SK-N-SH (cell line): Measurements from ENCODE around the gene SNCA. TPM values are rescaled to one million over a fixed set of nuclear protein-coding genes. Genes with fewer than 3 reads are reported as not detected.

ENCODE experiments used
- CTCF ChIA-PET: fragments of 300-600, 350-600 bp; formaldehyde crosslinking; extraction: SDS; loops from one replicate; lab custom pipeline; 2021; lab: Yijun Ruan, JAX
- POLR2A ChIA-PET: fragments of 350-600 bp; sonication (Branson Sonifier 250); formaldehyde crosslinking; extraction: SDS; loops from one replicate; lab custom pipeline; 2020; ENCODE audit warnings: antibody characterized with exemption, inconsistent platforms; lab: Yijun Ruan, JAX
- DNase-seq: peaks from one replicate; pipeline ENCODE4 v3.0.0; 2012
- H2AFZ ChIP-seq: fragments of 200-600 bp; sonication (generic); 2 replicates; pipeline ENCODE4 v1.8.1; 2016; ENCODE audit warnings: antibody characterized with exemption, mild to moderate bottlenecking, low read depth
- H3F3A ChIP-seq: fragments of 200-600 bp; sonication (generic); replicated peaks from 2 replicates; pipeline ENCODE3; 2016; ENCODE audit warnings: antibody characterized with exemption, mild to moderate bottlenecking; ENCODE audit not compliant: insufficient read depth
- H3K27ac ChIP-seq, 2 experiments: fragments of 200-500 bp in 1 of 2; fragments of 200-600 bp in 1 of 2; sonication (Bioruptor generic) in 1 of 2; sonication (generic), shearing (Covaris generic) in 1 of 2; 2 replicates each; pipeline versions ENCODE4 v1.5.1 to v1.6.1; 2014 to 2016; ENCODE audit warnings: low read depth in 2 of 2, inconsistent platforms in 1 of 2, low read length in 1 of 2, mild to moderate bottlenecking in 1 of 2, mixed read lengths in 1 of 2
- H3K27me3 ChIP-seq: fragments of 200-600 bp; sonication (generic), shearing (Covaris generic); 2 replicates; pipeline ENCODE4 v1.6.1; 2016; ENCODE audit warnings: mixed run types; ENCODE audit not compliant: insufficient read depth
- H3K36me3 ChIP-seq, 2 experiments: fragments of 200-500 bp in 1 of 2; fragments of 200-600 bp in 1 of 2; sonication (Bioruptor generic) in 1 of 2; sonication (generic) in 1 of 2; replicated peaks in 1 of 2; 2 replicates each; pipeline versions ENCODE3 to v1.5.1; 2014 to 2016; ENCODE audit warnings: low read length in 1 of 2, mild to moderate bottlenecking in 1 of 2; ENCODE audit not compliant: insufficient read depth in 2 of 2, control insufficient read depth in 1 of 2
- H3K4me1 ChIP-seq, 2 experiments: fragments of 200-500 bp in 1 of 2; fragments of 200-600 bp in 1 of 2; sonication (Bioruptor generic) in 1 of 2; sonication (generic), shearing (Covaris generic) in 1 of 2; 2 replicates each; pipeline versions ENCODE4 v1.5.1 to v1.6.1; 2014 to 2016; ENCODE audit warnings: low read depth in 1 of 2, low read length in 1 of 2, mixed run types in 1 of 2; ENCODE audit not compliant: insufficient read depth in 2 of 2, control insufficient read depth in 1 of 2
- H3K4me2 ChIP-seq: fragments of 200-600 bp; sonication (generic), shearing (Covaris generic); 2 replicates; pipeline ENCODE4 v1.6.1; 2017; ENCODE audit warnings: mixed run types
- H3K4me3 ChIP-seq, 2 experiments: fragments of 200-500 bp in 1 of 2; fragments of 200-600 bp in 1 of 2; sonication (Bioruptor generic) in 1 of 2; sonication (generic), shearing (Covaris generic) in 1 of 2; 2 replicates each; pipeline versions ENCODE4 v1.5.1 to v1.8.1; 2014 to 2016; ENCODE audit warnings: low read depth in 2 of 2, inconsistent platforms in 1 of 2, low read length in 1 of 2, mild to moderate bottlenecking in 1 of 2, mixed read lengths in 1 of 2, moderate library complexity in 1 of 2
- H3K79me2 ChIP-seq: fragments of 200-600 bp; sonication (generic); 2 replicates; pipeline ENCODE4 v1.8.1; 2017; ENCODE audit warnings: mild to moderate bottlenecking; ENCODE audit not compliant: insufficient read depth
- H3K9ac ChIP-seq: fragments of 200-600 bp; sonication (generic); 2 replicates; pipeline ENCODE4 v1.6.1; 2017; ENCODE audit warnings: mixed run types
- H3K9me2 ChIP-seq: fragments of 200-600 bp; sonication (generic); 2 replicates; pipeline ENCODE4 v1.6.1; 2017; ENCODE audit warnings: mixed run types
- H3K9me3 ChIP-seq: fragments of 200-600 bp; sonication (generic); 2 replicates; pipeline ENCODE4 v1.6.1; 2017; ENCODE audit warnings: mixed run types, mild to moderate bottlenecking, moderate library complexity
- H4K20me1 ChIP-seq: fragments of 200-600 bp; sonication (generic); 2 replicates; pipeline ENCODE4 v1.6.1; 2017; ENCODE audit warnings: mild to moderate bottlenecking, mixed run types; ENCODE audit not compliant: insufficient read depth
- CHD2 ChIP-seq: fragments of 150-350 bp; IDR thresholded peaks from 2 replicates; pipeline ENCODE4 v1.6.1; 2018; ENCODE audit warnings: low read length; ENCODE audit not compliant: partially characterized antibody
- CTCF ChIP-seq: fragments of 200-600 bp; sonication (generic); IDR thresholded peaks from 2 replicates; pipeline ENCODE4 v1.6.1; 2017; ENCODE audit warnings: antibody characterized with exemption, mild to moderate bottlenecking, moderate library complexity
- EP300 ChIP-seq, 2 experiments: IDR thresholded peaks; 2 replicates each; pipeline versions ENCODE4 v1.4.0 to v1.6.1; 2012; ENCODE audit warnings: borderline replicate concordance in 1 of 2, low read depth in 1 of 2, low read length in 1 of 2
- FOXJ3 ChIP-seq: sonication (generic); formaldehyde crosslinking; IDR thresholded peaks from 2 replicates; pipeline ENCODE4 v1.5.1; 2020; ENCODE audit warnings: mild to moderate bottlenecking, missing genetic modification reagents
- FOXM1 ChIP-seq: IDR thresholded peaks from 2 replicates; pipeline ENCODE4 v1.4.0; 2012; ENCODE audit warnings: low read depth, mild to moderate bottlenecking
- JUND ChIP-seq: IDR thresholded peaks from 2 replicates; pipeline ENCODE4 v1.4.0; 2012
- POLR2AphosphoS5 ChIP-seq: IDR thresholded peaks from 2 replicates; pipeline ENCODE4 v1.6.1; 2012; ENCODE audit warnings: low read depth, low read length
- REST ChIP-seq: IDR thresholded peaks from 2 replicates; pipeline ENCODE4 v1.6.1; 2012; ENCODE audit warnings: mild to moderate bottlenecking, low read depth, low read length, moderate library complexity
- RFX5 ChIP-seq: IDR thresholded peaks from 2 replicates; pipeline ENCODE4 v1.6.1; 2012; ENCODE audit warnings: mild to moderate bottlenecking, improper control_type of control experiment, low read length
- SIN3A ChIP-seq: IDR thresholded peaks from 2 replicates; pipeline ENCODE4 v1.6.1; 2012; ENCODE audit warnings: low read depth, mild to moderate bottlenecking, low read length, moderate library complexity, borderline replicate concordance
- TCF12 ChIP-seq: IDR thresholded peaks from 2 replicates; pipeline ENCODE4 v1.4.0; 2012
- YY1 ChIP-seq: IDR thresholded peaks from 2 replicates; pipeline ENCODE4 v1.4.0; 2012; ENCODE audit warnings: low read depth, mild to moderate bottlenecking
- ZBTB33 ChIP-seq: IDR thresholded peaks from 2 replicates; pipeline ENCODE4 v1.4.0; 2012; ENCODE audit warnings: low read depth, borderline replicate concordance
- WGBS: methylation state at CpG from one replicate; pipeline ENCODE4 v1.1.6; 2017; ENCODE audit warnings: low lambda C conversion rate; 5-methylcytosine and 5-hydroxymethylcytosine counted together
- polyA plus RNA-seq, 3 experiments: library from polyadenylated mRNA; depleted of rRNA; stranded (reverse); fragments of >200 nt; gene quantifications; 2 replicates each; pipeline ENCODE4 v1.2.3, GENCODE V29; 2012

The SNCA gene
- polyA plus RNA-seq, 1 of the 3 experiments (the other 2 are of a cell fraction): 12.9 TPM

GRCh38 chr4:89813197-89813596, 23.8 kb downstream of the SNCA start:
- no peak overlapping the region for H3K4me2 ChIP-seq
- DNase-seq: no peak
- H3K9me2 ChIP-seq: no peaks in the 10 kb centered on the region
- peaks cover 6% of the 10 kb centered on the region for H3F3A ChIP-seq
- H2AFZ ChIP-seq: no peak overlapping the region
- ChIA-PET CTCF (no interaction called here), POLR2A (no interaction called here)
- H3K9me3 ChIP-seq: no peaks in the 10 kb centered on the region
- TF ChIP-seq REST (no peak), JUND (no peak), CHD2 (no peak), FOXM1 (no peak), RFX5 (no peak), YY1 (no peak), EP300 (IDR thresholded peaks at IDR 0.05; ENCODE audit: borderline replicate concordance in 1 of 2, low read depth in 1 of 2, low read length in 1 of 2) (no peak), SIN3A (no peak), ZBTB33 (no peak), POLR2AphosphoS5 (no peak), CTCF (no peak), TCF12 (no peak), FOXJ3 (CRISPR knock-in tag) (no peak)
- H3K9ac ChIP-seq: no peak overlapping the region
- H3K79me2 ChIP-seq: no peaks in the 10 kb centered on the region
- no peaks in the 10 kb centered on the region for H3K27me3 ChIP-seq
- H4K20me1 ChIP-seq: no peaks in the 10 kb centered on the region
- H3K4me3 ChIP-seq: no peak overlapping the region
- WGBS: 52% methylated on average over 2 of the region's 2 CpGs
- H3K4me1 ChIP-seq: peaks cover 0 to 3% of the 10 kb centered on the region in 2 experiments; a peak in 1 of 4 replicates
- H3K27ac ChIP-seq: no peak overlapping the region
- H3K36me3 ChIP-seq: no peaks in the 10 kb centered on the region
